ENCODE measurements around the gene CYP24A1.

GRCh38 chr20:54172532-54172855 lies 1.3 kb downstream of the CYP24A1 start:
- no peak for TF ChIP-seq ZNF292 (CRISPR knock-in tag; IDR thresholded peaks at IDR 0.05; ENCODE audit: borderline replicate concordance, low read depth)
- TF ChIP-seq ONECUT2 (CRISPR knock-in tag; IDR thresholded peaks at IDR 0.05) = no peak
- TF ChIP-seq ZNF501 (CRISPR knock-in tag; IDR thresholded peaks at IDR 0.05) = no peak
- TF ChIP-seq BRCA1 (CRISPR knock-in tag; IDR thresholded peaks at IDR 0.05) = no peak
- TF ChIP-seq, protein P1, sequence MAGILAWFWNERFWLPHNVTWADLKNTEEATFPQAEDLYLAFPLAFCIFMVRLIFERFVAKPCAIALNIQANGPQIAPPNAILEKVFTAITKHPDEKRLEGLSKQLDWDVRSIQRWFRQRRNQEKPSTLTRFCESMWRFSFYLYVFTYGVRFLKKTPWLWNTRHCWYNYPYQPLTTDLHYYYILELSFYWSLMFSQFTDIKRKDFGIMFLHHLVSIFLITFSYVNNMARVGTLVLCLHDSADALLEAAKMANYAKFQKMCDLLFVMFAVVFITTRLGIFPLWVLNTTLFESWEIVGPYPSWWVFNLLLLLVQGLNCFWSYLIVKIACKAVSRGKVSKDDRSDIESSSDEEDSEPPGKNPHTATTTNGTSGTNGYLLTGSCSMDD (CRISPR knock-in tag; IDR thresholded peaks at IDR 0.05) = no peak
- no peak for TF ChIP-seq YEATS2 (CRISPR knock-in tag; IDR thresholded peaks at IDR 0.05; ENCODE audit: borderline replicate concordance)
- no peak for TF ChIP-seq YY1 (IDR thresholded peaks at IDR 0.05; ENCODE audit: insufficient read depth, insufficient replicate concordance, low read depth, low read length)
- TF ChIP-seq ZNF234 (CRISPR knock-in tag; conservative IDR thresholded peaks at IDR 0.05) = no peak
- TF ChIP-seq NR2F1 (CRISPR knock-in tag; IDR thresholded peaks at IDR 0.05) = no peak
- TF ChIP-seq ATF1 (CRISPR knock-in tag; IDR thresholded peaks at IDR 0.05) = no peak
- no peak for TF ChIP-seq CTCF (CRISPR knock-in tag; IDR thresholded peaks at IDR 0.05)
